GM13976 (cell line): ENCODE results near the gene RNF145.

Source experiments
- DNase-seq: peaks from one replicate; pipeline ENCODE4 v3.0.0; 2012; ENCODE audit warnings: low spot score
- in situ Hi-C: fragments of 300-500 bp; cut with MboI; formaldehyde crosslinking; loops from one replicate; pipeline ENCODE4 v1.12.0; 2022; ENCODE audit warnings: low sequenced_read_pairs, mixed read lengths, inconsistent platforms; ENCODE audit not compliant: unreplicated experiment
- TF ChIP-seq, protein P1 (sequence below): IDR thresholded peaks from 2 replicates; pipeline ENCODE4 v1.5.1; 2012; ENCODE audit warnings: borderline replicate concordance, mild to moderate bottlenecking; ENCODE audit not compliant: insufficient read depth; ENCODE audit errors: extremely low read depth, missing control alignments, control extremely low read depth

Gene RNF145

DNA sequence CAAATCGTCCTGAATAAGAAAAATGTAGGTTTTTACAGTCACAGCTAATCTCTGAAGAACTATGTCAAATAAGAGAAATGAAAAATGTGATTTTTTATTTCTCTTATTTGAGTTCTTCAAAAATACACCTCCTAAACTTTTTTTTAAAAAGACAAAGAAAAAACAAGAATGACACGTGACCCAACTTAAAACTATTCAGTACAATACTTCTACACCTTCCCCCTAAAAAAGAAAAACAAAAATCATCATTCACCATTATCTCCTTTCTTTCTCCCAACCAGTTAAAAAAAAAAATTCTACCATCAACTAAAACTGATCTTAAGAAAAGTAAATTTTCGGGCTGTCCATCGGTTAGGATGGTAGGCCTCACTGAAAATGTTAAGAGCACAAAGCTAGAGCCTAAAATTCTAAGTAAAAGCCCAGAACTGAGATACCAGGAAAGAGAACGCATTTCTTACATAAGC lies 2.1 kb downstream of the RNF145 start:
- TF ChIP-seq, protein P1, sequence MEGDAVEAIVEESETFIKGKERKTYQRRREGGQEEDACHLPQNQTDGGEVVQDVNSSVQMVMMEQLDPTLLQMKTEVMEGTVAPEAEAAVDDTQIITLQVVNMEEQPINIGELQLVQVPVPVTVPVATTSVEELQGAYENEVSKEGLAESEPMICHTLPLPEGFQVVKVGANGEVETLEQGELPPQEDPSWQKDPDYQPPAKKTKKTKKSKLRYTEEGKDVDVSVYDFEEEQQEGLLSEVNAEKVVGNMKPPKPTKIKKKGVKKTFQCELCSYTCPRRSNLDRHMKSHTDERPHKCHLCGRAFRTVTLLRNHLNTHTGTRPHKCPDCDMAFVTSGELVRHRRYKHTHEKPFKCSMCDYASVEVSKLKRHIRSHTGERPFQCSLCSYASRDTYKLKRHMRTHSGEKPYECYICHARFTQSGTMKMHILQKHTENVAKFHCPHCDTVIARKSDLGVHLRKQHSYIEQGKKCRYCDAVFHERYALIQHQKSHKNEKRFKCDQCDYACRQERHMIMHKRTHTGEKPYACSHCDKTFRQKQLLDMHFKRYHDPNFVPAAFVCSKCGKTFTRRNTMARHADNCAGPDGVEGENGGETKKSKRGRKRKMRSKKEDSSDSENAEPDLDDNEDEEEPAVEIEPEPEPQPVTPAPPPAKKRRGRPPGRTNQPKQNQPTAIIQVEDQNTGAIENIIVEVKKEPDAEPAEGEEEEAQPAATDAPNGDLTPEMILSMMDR, result no peak
- no peak for DNase-seq
- in situ Hi-C loops, result no loop called here

GRCh38 chr5:159206818-159207217 lies 2.5 kb downstream of the RNF145 start:
- DNase-seq, result no peak
- TF ChIP-seq, protein P1, result no peak
- in situ Hi-C loops, result no loop called here

DNA sequence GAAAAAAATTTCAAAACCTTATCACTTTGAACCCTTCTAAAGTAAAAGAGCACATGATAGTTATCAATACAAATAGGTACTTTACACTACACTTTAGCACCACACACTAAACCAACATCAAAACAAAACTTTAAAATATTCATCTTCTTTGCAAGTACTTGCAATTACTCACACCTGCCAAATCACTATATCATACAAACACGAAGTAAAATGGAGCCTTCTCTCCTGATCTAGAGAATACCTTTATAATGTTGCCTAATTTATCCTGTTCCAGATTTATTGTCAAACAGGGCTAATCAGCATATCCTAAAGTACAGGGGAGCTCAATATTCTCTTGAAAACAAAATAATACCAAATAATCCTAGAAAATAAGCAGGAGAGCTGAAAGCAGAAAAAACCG lies 3.0 kb downstream of the RNF145 start:
- no peak for DNase-seq
- in situ Hi-C loops, result no loop called here
- TF ChIP-seq, protein P1, result no peak

GRCh38 chr5:159203351-159203750 lies 6.0 kb downstream of the RNF145 start:
- in situ Hi-C loops, result no loop called here
- TF ChIP-seq, protein P1, result no peak
- no peak for DNase-seq

- TF ChIP-seq, protein P1, result no peak
- no peak for DNase-seq
- in situ Hi-C loops, result no loop called here
Measured at GRCh38 chr5:159202151-159202550, 7.2 kb downstream of the RNF145 start.

DNA sequence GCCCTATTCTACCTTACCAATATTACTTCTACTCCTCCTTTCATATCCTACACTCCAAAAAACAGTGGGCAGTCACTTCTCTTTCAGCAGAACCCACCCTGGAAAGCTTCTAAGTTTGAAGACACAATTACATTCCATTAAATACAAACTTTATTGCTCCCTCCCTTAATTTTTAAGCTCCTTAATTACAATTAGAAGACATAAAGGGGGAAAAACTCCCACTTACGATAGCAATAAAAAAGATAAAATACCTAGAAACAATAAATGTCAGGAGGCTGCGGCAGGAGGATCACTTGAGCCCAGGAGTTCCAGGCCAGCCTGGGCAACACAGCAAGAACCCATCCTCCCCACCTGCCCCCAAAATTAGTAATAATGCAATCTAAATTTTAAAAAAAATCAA lies 9.6 kb downstream of the RNF145 start:
- TF ChIP-seq, protein P1, result no peak
- DNase-seq, result no peak
- in situ Hi-C loops, result no loop called here

GRCh38 chr5:159199225-159199624 lies 10.1 kb downstream of the RNF145 start:
- TF ChIP-seq, protein P1, result no peak
- DNase-seq, result no peak
- in situ Hi-C loops, result no loop called here
